Head of caudate nucleus (tissue), 42 donors: ENCODE results near the gene ZNF383.
"Not testable (repeated sequence)": the region's sequence is repeated elsewhere in the genome, so short reads cannot be mapped to it uniquely, and the experiment has no call there.

Experiments
- DNase-seq, 42 donors: peaks; one replicate each; pipeline versions ENCODE4 v3.0.0 to v3.0.0-alpha.2; 2020 to 2021; ENCODE audit warnings: mixed read lengths in 7 of 42
- intact Hi-C: fragments of 100-400 bp; cut with DNase I; formaldehyde crosslinking; loops from one replicate; pipeline ENCODE4 v1.15.0; 2022

ZNF383 gene

DNA sequence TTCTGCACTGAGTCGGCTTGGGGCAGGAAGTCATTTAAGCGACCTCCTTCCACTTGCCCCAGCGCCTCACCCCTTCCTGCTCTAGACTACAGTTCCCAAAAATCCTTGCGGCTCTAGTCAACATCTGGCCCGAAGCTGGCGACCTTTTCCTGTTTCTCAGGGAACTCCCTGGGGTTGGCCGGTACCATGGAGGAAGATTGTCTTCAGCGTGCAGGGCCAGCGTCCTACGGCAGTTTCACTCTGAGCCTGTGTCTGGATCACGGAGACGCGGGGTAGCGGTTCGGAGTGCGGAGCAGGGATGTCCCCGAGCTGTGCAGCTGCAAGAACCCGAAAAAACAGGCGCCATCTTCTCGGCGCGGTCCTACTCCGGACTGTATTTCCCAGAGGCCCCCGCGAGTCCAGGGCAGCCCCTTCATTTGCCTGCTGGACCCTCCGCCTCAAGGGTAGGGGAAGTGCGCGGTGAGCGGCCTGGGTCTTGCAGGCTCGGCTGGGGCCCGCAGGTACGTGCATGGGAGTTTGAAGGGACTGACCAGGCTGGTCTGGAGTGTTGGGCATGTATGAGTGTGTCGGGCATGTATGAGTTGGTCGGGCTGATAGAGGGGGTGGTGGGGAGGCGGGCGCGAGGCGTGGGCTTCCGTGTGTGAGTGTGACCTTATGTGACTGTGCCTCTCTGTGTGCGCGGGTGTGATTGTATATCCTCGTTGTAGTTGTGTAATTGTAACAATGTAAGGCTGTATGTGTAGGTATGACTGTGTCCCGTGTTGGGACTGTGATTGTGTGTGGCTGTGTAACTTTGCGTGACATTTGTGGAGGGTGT lies at the start of gene ZNF383:
Gene ZNF383, plus strand, starts transcription at position 440 of the 817 bp plus-strand sequence. CDS start 12,240 bp downstream, outside the sequence.
- peak; percentile 84 to 97 (median 92) for DNase-seq
- intact Hi-C loops, result no loop called here

DNA sequence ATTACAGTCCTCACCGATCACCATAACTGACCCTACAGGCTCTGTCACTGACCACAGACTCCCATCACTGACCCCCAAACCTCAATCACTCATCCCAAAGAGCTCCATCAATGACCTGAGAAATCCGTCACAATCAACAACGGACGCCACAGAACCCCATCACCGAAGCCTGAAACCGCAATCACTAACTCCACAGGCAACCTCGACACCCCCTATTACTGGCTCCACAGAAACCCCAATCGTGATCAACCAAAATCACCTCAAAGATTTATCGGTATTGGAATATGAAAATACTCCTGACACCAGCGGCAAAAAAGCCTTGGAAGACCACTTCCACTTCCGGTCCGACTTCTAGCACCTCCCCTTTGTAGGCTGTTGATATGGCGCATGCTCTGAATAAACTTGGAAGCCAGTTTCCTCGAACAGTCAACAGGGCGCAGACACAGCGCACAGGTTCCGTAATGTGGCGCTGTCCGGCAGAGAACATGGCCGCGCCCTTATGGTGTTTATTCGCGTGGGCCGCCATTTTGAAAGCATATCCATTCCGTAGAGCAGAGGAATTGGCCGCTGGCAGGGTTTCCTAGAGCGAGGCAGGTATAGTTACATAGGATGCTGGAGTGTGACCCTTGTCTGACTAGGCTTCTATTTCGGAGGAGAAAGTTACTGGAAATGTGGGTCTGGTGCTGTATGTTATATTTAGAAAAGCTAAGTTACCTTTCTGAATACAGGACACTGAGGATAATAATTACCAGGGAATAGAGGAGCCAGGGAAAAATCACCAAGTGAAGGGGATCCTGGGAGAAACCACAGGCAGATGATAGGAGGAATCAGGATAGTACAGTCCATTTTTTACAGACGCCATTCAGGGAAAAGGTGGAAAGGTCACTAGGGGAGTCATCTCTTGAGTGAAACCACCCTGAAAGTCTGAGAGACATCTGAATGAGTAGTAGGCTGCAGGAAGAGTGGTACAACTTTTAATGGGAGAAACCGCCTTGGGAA lies 45.3 kb upstream of the ZNF383 start, which contains the start of gene ZNF585A:
Gene ZNF585A, minus strand, starts transcription at position 328 of the 999 bp plus-strand sequence. CDS start 2,785 bp downstream, outside the sequence.
- intact Hi-C loops, result loop anchor here (2.0 kb wide), 1 partner anchor 38 kb away; the partner anchor contains the start of gene ZNF585B
- peak; percentile 86 to 98 (median 95) for DNase-seq

DNA sequence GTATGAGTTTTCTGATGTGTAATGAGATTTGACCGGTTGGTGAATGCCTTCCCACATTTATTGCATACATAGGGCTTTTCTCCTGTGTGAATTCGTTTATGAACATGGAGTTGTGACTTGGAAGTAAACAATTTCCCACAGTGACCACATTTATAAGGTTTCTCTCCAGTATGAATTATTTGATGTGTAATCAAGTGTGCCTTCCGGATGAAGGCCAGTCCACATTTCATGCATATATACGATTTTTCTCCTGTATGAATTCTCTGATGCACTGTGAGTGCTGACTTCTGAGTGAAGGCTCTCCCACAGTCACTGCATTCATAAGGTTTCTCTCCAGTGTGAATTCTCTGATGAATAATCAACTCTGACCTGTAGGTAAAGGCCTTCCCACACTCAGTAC lies 31.9 kb upstream of the ZNF383 start:
- DNase-seq, intact Hi-C loops: not testable (repeated sequence)

- intact Hi-C loops, DNase-seq: not testable (repeated sequence)
Measured at GRCh38 chr19:37195248-37195647, 22.8 kb upstream of the ZNF383 start.

DNA sequence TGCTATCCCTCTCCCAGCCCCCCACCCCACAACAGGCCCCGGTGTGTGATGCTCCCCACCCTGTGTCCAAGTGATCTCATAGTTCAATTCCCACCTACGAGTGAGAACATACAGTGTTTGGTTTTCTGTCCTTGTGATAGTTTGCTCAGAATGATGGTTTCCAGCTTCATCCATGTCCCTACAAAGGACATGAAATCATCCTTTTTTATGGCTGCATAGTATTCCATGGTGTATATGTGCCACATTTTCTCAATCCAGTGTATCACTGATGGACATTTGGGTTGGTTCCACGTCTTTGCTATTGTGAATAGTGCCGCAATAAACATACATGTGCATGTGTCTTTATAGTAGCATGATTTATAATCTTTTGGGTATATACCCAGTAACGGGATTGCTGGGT lies 20.9 kb upstream of the ZNF383 start:
- intact Hi-C loops, DNase-seq: not testable (repeated sequence)

- no peak for DNase-seq
- intact Hi-C loops, result no loop called here
Measured at GRCh38 chr19:37197768-37198167, 20.2 kb upstream of the ZNF383 start.

- intact Hi-C loops, result no loop called here
- no peak for DNase-seq
Measured at GRCh38 chr19:37217480-37217774, 587 bp upstream of the ZNF383 start.

- intact Hi-C loops, result no loop called here
- no peak for DNase-seq
Measured at GRCh38 chr19:37218592-37218935, 550 bp downstream of the ZNF383 start.

DNA sequence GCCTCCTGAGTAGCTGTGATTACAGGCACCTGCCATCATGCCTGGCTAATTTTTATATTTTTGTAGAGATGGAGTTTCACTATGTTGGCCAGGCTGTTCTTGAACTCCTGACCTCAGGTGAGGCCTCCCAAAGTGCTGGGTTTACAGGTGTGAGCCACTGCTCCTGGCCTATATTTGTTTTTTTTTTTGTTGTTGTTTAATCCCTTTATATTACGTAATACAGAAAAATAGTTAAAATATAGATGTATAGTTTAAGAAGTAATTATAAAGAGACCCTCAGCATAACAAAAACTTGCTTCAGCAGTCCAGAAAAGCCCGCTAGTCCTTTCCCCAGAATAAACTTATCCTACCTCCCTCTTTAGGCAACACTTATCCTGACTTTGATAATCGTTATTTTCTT lies 2.4 kb downstream of the ZNF383 start:
- DNase-seq, result no peak
- intact Hi-C loops, result no loop called here

DNA sequence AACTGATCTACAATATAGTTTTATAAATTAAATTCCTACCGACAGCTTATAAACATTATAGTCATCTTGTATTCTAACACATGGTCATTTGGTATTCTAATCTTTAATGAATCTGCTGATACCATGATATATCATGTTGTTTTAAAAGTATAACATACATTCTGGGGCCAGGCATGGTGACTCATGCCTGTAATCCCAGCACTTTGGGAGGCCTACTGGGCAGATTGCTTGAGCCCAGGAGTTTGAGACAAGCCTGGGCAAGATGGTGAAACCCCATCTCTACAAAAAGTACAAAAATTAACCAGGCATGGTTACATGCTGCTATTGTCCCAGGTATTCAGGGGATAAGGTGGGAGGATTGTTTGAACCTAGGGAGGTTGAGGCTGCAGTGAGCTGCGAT lies 3.1 kb downstream of the ZNF383 start:
- no peak for DNase-seq
- intact Hi-C loops, result no loop called here

DNA sequence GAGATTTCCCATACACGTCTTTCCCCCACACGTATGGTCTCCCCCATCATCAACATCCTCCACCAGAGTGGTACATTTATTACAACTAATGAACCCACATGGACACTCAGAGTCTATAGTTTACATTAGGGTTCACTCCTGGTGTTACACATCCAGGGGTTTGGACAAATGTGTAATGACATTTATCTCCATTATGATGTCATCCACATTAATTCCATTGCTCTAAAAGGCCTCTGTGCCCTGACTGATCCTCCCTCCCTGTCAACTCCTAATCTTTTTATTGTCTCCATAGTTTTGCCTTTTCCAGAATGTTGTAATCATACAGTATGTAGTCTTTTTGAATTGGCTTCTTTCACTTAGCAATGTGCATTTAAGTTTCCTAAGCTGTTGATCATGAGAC lies 8.2 kb downstream of the ZNF383 start:
- intact Hi-C loops, result no loop called here

GRCh38 chr19:37227996-37228395 lies 10.0 kb downstream of the ZNF383 start:
- DNase-seq, result peak in 13 of 42 donors; percentile 13 to 57 (median 26)
- intact Hi-C loops, result no loop called here

More for the DNA sequence above, 8.2 kb downstream of the ZNF383 start:
- no peak for DNase-seq

GRCh38 chr19:37243206-37243632 lies 25.2 kb downstream of the ZNF383 start:
- intact Hi-C loops, result no loop called here
- DNase-seq, result no peak

DNA sequence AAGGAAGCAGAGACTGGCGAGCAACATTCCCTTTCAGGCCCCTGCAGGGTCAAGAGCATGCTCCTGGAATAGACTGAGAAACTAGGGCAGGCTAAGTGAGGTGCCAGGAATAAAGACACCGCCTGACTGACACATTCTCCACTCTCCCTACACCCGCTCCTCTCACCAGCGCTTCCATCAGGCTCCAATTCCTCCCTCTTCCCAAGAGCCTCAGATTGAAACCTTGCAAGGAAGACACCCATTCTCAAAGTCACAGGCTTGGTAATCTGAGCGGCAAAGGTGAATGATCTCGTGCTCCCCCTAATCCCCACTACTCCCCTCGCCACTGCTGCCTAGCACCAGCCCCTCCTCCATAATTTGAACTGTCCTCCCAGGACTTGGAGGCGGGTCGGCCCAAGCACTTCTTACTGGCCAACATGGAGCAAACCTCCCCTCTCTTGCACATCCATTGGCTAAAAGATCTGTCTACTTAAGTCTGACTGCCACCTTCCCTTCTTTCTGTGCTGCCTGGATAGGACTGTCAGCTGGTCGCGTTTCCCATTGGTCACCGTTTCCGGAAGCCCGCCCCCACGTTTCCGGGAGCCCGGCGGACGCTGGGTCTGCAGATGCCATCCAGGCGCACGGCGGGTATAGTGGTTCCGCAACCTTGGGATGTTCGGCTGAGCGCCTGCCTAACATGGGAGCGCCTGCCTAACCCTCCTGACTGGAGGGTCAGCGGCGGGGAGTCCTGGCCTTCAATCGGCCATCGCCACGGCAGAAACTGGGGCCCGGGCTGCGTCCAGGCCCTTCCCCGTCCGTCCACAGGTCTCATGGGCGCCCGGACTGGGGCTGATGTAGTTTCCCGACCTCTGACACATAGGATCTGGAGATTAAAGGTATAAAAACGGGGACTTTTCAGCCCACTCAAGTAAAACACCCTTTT lies 33.6 kb downstream of the ZNF383 start:
- intact Hi-C loops, result no loop called here
- DNase-seq, result peak; percentile 92 to 99 (median 97)

- intact Hi-C loops, DNase-seq: not testable (repeated sequence)
Measured at GRCh38 chr19:37263028-37263427, 45.0 kb downstream of the ZNF383 start.

GRCh38 chr19:37267005-37267404 lies 49.0 kb downstream of the ZNF383 start:
- DNase-seq, intact Hi-C loops: not testable (repeated sequence)

- DNase-seq, intact Hi-C loops: not testable (repeated sequence)
Measured at GRCh38 chr19:37267755-37268154, 49.7 kb downstream of the ZNF383 start.

GRCh38 chr19:37280656-37281055 lies 62.6 kb downstream of the ZNF383 start:
- intact Hi-C loops, DNase-seq: not testable (repeated sequence)

DNA sequence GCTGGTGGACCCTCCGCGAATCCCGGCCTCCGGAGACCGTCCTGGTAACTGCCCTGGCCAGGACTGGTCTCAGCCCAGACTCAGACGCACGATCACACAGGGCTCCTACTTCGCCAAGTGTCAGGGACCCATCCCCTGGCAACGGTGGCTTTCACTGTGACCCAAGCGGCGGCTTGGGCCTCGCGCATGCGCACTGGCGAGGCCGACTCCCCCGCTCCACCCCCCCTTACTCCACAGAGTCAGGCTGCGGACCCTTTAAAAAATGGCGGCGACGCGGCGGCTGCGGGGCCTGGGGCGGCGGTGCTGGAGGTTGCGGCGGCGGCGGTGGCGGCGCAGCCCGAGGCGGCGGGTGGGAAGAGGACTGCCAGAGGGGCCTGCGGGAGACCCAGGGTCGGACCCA lies 66.0 kb downstream of the ZNF383 start:
- DNase-seq, result peak in 1 of 42 donors; percentile 29
- intact Hi-C loops, result not testable (repeated sequence)
